ENCODE measurements around the gene GTF3C2.

The GTF3C2 gene

GRCh38 chr2:27281855-27282559, 74.6 kb downstream of the GTF3C2 start, which contains the start of gene TRIM54:
Gene TRIM54 (plus strand): TSS chr2:27282429. CDS start chr2:27282732, 303 bp downstream.
- Histone ChIP-seq H3K18ac (ENCODE audit: low read length) (no peak within 1 kb of the TSS), H3K23ac (ENCODE audit: low read depth, low read length, poor library complexity) (peak within 1 kb of the TSS; percentile 95), H2AK5ac (ENCODE audit: low read depth, low read length) (peak within 1 kb of the TSS; percentile 66), H3K9me3 (replicated peaks in 1 of 2; ENCODE audit: control insufficient read depth in 2 of 2, insufficient read depth in 1 of 2, low read depth in 1 of 2, low read length in 2 of 2) (no peaks in the 10 kb centered on the region), H3K4ac (ENCODE audit: low read length) (peak within 1 kb of the TSS; percentile 19), H2BK12ac (ENCODE audit: low read length) (peak within 1 kb of the TSS; percentile 79), H2BK120ac (ENCODE audit: low read depth, low read length) (no peak within 1 kb of the TSS), H4K91ac (ENCODE audit: low read depth, low read length, poor library complexity) (no peak within 1 kb of the TSS), H3K79me1 (ENCODE audit: low read depth, low read length) (no peaks in the 10 kb centered on the region), H3K27ac (replicated peaks; ENCODE audit: low read length) (no peak within 1 kb of the TSS), H3K36me3 (replicated peaks in 1 of 2; ENCODE audit: control insufficient read depth in 2 of 2, insufficient read depth in 2 of 2, low read length in 2 of 2) (no peaks in the 10 kb centered on the region), H3K27me3 (ENCODE audit: control insufficient read depth in 3 of 3, insufficient read depth in 3 of 3, low read depth in 1 of 3, low read length in 3 of 3) (peaks cover 0 to 78% (median 2%) of the 10 kb centered on the region in 3 experiments), H3K4me2 (ENCODE audit: insufficient read depth, low read length, poor library complexity, severe bottlenecking) (no peak within 1 kb of the TSS), H4K8ac (ENCODE audit: low read depth, low read length) (no peak within 1 kb of the TSS), H2BK5ac (ENCODE audit: low read length) (no peak within 1 kb of the TSS), H3K14ac (ENCODE audit: low read length) (no peak within 1 kb of the TSS), H3K4me1 (ENCODE audit: control insufficient read depth in 2 of 2, insufficient read depth in 1 of 2, low read depth in 1 of 2, low read length in 2 of 2) (peaks cover 0 to 7% of the 10 kb centered on the region in 2 donors), H3K4me3 (ENCODE audit: low read length in 2 of 2) (no peak within 1 kb of the TSS), H3K9ac (ENCODE audit: low read depth, low read length, poor library complexity) (peak within 1 kb of the TSS; percentile 65), H2AFZ (ENCODE audit: low read length) (no peak within 1 kb of the TSS), H2BK15ac (ENCODE audit: low read length) (peak within 1 kb of the TSS; percentile 33)
- DNase-seq (ENCODE audit: low spot score) = no peak
- no CpG with 5 or more reads among the region's 5 CpGs for whole genome bisulfite sequencing, 2 donors (ENCODE audit: extremely low coverage in 2 of 2, insufficient read length in 2 of 2, insufficient replicate concordance in 1 of 2)

- no peak overlapping the region for H2BK15ac ChIP-seq (ENCODE audit: low read length)
- WGBS, 2 donors (ENCODE audit: extremely low coverage in 2 of 2, insufficient read length in 2 of 2, insufficient replicate concordance in 1 of 2) = no CpG with 5 or more reads among the region's 3 CpGs
- H3K9me3 ChIP-seq (replicated peaks in 1 of 2; ENCODE audit: control insufficient read depth in 2 of 2, insufficient read depth in 1 of 2, low read depth in 1 of 2, low read length in 2 of 2) = no peaks in the 10 kb centered on the region
- no peak overlapping the region for H4K8ac ChIP-seq (ENCODE audit: low read depth, low read length)
- no peak overlapping the region for H3K4ac ChIP-seq (ENCODE audit: low read length)
- H3K4me2 ChIP-seq (ENCODE audit: insufficient read depth, low read length, poor library complexity, severe bottlenecking) = no peak overlapping the region
- H3K36me3 ChIP-seq (replicated peaks in 1 of 2; ENCODE audit: control insufficient read depth in 2 of 2, insufficient read depth in 2 of 2, low read length in 2 of 2) = no peaks in the 10 kb centered on the region
- DNase-seq (ENCODE audit: low spot score) = no peak
- H2BK5ac ChIP-seq (ENCODE audit: low read length) = no peak overlapping the region
- no peak overlapping the region for H2BK12ac ChIP-seq (ENCODE audit: low read length)
- no peak overlapping the region for H3K18ac ChIP-seq (ENCODE audit: low read length)
- no peak overlapping the region for H3K4me3 ChIP-seq (ENCODE audit: low read length in 2 of 2)
- no peak overlapping the region for H3K9ac ChIP-seq (ENCODE audit: low read depth, low read length, poor library complexity)
- no peaks in the 10 kb centered on the region for H3K79me1 ChIP-seq (ENCODE audit: low read depth, low read length)
- H3K27ac ChIP-seq (replicated peaks; ENCODE audit: low read length) = no peak overlapping the region
- H3K14ac ChIP-seq (ENCODE audit: low read length) = no peak overlapping the region
- H2AK5ac ChIP-seq (ENCODE audit: low read depth, low read length) = no peak overlapping the region
- no peak overlapping the region for H3K23ac ChIP-seq (ENCODE audit: low read depth, low read length, poor library complexity)
- no peak overlapping the region for H4K91ac ChIP-seq (ENCODE audit: low read depth, low read length, poor library complexity)
- H3K27me3 ChIP-seq (ENCODE audit: control insufficient read depth in 3 of 3, insufficient read depth in 3 of 3, low read depth in 1 of 3, low read length in 3 of 3) = peaks cover 0 to 76% (median 2%) of the 10 kb centered on the region in 3 experiments
- H2BK120ac ChIP-seq (ENCODE audit: low read depth, low read length) = no peak overlapping the region
- peaks cover 0 to 7% of the 10 kb centered on the region in 2 donors for H3K4me1 ChIP-seq (ENCODE audit: control insufficient read depth in 2 of 2, insufficient read depth in 1 of 2, low read depth in 1 of 2, low read length in 2 of 2)
- no peak overlapping the region for H2AFZ ChIP-seq (ENCODE audit: low read length)
Measured at GRCh38 chr2:27281442-27281841, 75.1 kb downstream of the GTF3C2 start.

- Histone ChIP-seq H2BK120ac (ENCODE audit: low read depth, low read length) (no peak overlapping the region), H3K4me3 (ENCODE audit: low read length in 2 of 2) (no peak overlapping the region), H3K27me3 (ENCODE audit: control insufficient read depth in 3 of 3, insufficient read depth in 3 of 3, low read depth in 1 of 3, low read length in 3 of 3) (peaks cover 0 to 75% (median 2%) of the 10 kb centered on the region in 3 experiments), H2AK5ac (ENCODE audit: low read depth, low read length) (no peak overlapping the region), H3K9ac (ENCODE audit: low read depth, low read length, poor library complexity) (no peak overlapping the region), H3K23ac (ENCODE audit: low read depth, low read length, poor library complexity) (no peak overlapping the region), H3K4me1 (ENCODE audit: control insufficient read depth in 2 of 2, insufficient read depth in 1 of 2, low read depth in 1 of 2, low read length in 2 of 2) (peaks cover 0 to 7% of the 10 kb centered on the region in 2 donors), H3K9me3 (replicated peaks in 1 of 2; ENCODE audit: control insufficient read depth in 2 of 2, insufficient read depth in 1 of 2, low read depth in 1 of 2, low read length in 2 of 2) (no peaks in the 10 kb centered on the region), H2BK5ac (ENCODE audit: low read length) (no peak overlapping the region), H3K27ac (replicated peaks; ENCODE audit: low read length) (no peak overlapping the region), H3K79me1 (ENCODE audit: low read depth, low read length) (no peaks in the 10 kb centered on the region), H2BK15ac (ENCODE audit: low read length) (no peak overlapping the region), H3K4me2 (ENCODE audit: insufficient read depth, low read length, poor library complexity, severe bottlenecking) (no peak overlapping the region), H2AFZ (ENCODE audit: low read length) (no peak overlapping the region), H4K8ac (ENCODE audit: low read depth, low read length) (no peak overlapping the region), H3K14ac (ENCODE audit: low read length) (no peak overlapping the region), H3K36me3 (replicated peaks in 1 of 2; ENCODE audit: control insufficient read depth in 2 of 2, insufficient read depth in 2 of 2, low read length in 2 of 2) (no peaks in the 10 kb centered on the region), H3K18ac (ENCODE audit: low read length) (no peak overlapping the region), H3K4ac (ENCODE audit: low read length) (no peak overlapping the region), H2BK12ac (ENCODE audit: low read length) (no peak overlapping the region), H4K91ac (ENCODE audit: low read depth, low read length, poor library complexity) (no peak overlapping the region)
- no peak for DNase-seq (ENCODE audit: low spot score)
- WGBS, 2 donors (ENCODE audit: extremely low coverage in 2 of 2, insufficient read length in 2 of 2, insufficient replicate concordance in 1 of 2) = no CpG with 5 or more reads among the region's 3 CpGs
Measured at GRCh38 chr2:27280826-27281225, 75.7 kb downstream of the GTF3C2 start.

GRCh38 chr2:27278010-27278409, 78.6 kb downstream of the GTF3C2 start:
- no peak overlapping the region for H2BK120ac ChIP-seq (ENCODE audit: low read depth, low read length)
- H3K27ac ChIP-seq (replicated peaks; ENCODE audit: low read length) = no peak overlapping the region
- peaks cover 0 to 7% of the 10 kb centered on the region in 2 donors for H3K4me1 ChIP-seq (ENCODE audit: control insufficient read depth in 2 of 2, insufficient read depth in 1 of 2, low read depth in 1 of 2, low read length in 2 of 2)
- no peak overlapping the region for H3K4me3 ChIP-seq (ENCODE audit: low read length in 2 of 2)
- H3K4me2 ChIP-seq (ENCODE audit: insufficient read depth, low read length, poor library complexity, severe bottlenecking) = no peak overlapping the region
- H3K9ac ChIP-seq (ENCODE audit: low read depth, low read length, poor library complexity) = no peak overlapping the region
- no peak overlapping the region for H2BK12ac ChIP-seq (ENCODE audit: low read length)
- no CpG with 5 or more reads among the region's 1 CpG for WGBS, 2 donors (ENCODE audit: extremely low coverage in 2 of 2, insufficient read length in 2 of 2, insufficient replicate concordance in 1 of 2)
- H3K23ac ChIP-seq (ENCODE audit: low read depth, low read length, poor library complexity) = no peak overlapping the region
- no peak overlapping the region for H2AFZ ChIP-seq (ENCODE audit: low read length)
- H3K14ac ChIP-seq (ENCODE audit: low read length) = no peak overlapping the region
- H2AK5ac ChIP-seq (ENCODE audit: low read depth, low read length) = no peak overlapping the region
- H2BK15ac ChIP-seq (ENCODE audit: low read length) = no peak overlapping the region
- H3K18ac ChIP-seq (ENCODE audit: low read length) = no peak overlapping the region
- no peaks in the 10 kb centered on the region for H3K9me3 ChIP-seq (replicated peaks in 1 of 2; ENCODE audit: control insufficient read depth in 2 of 2, insufficient read depth in 1 of 2, low read depth in 1 of 2, low read length in 2 of 2)
- no peak overlapping the region for H3K4ac ChIP-seq (ENCODE audit: low read length)
- H2BK5ac ChIP-seq (ENCODE audit: low read length) = no peak overlapping the region
- H3K36me3 ChIP-seq (replicated peaks in 1 of 2; ENCODE audit: control insufficient read depth in 2 of 2, insufficient read depth in 2 of 2, low read length in 2 of 2) = no peaks in the 10 kb centered on the region
- H3K79me1 ChIP-seq (ENCODE audit: low read depth, low read length) = no peaks in the 10 kb centered on the region
- no peak overlapping the region for H4K91ac ChIP-seq (ENCODE audit: low read depth, low read length, poor library complexity)
- H4K8ac ChIP-seq (ENCODE audit: low read depth, low read length) = no peak overlapping the region
- peaks cover 0 to 70% (median 2%) of the 10 kb centered on the region in 3 experiments for H3K27me3 ChIP-seq (ENCODE audit: control insufficient read depth in 3 of 3, insufficient read depth in 3 of 3, low read depth in 1 of 3, low read length in 3 of 3)
- DNase-seq (ENCODE audit: low spot score) = no peak

Measured in neuronal stem cell (in vitro differentiated cells).